HCT116 (cell line): ENCODE data around the gene CCM2. TPM values are rescaled to one million over a fixed set of nuclear protein-coding genes. Genes with fewer than 3 reads are reported as not detected.

Source experiments
- ATAC-seq: fragments of 200-7000 bp; cut with Tn5 transposase; 2 replicates; pipeline ENCODE4 v1.9.1; 2020; ENCODE audit warnings: mild to moderate bottlenecking, moderate library complexity
- BruUV-seq: library from RNA; stranded (reverse); fragments of 400-500 nt; replicated peaks from 2 replicates; lab custom pipeline; 2021; lab: Mats Ljungman, UMichigan
- CTCF ChIA-PET: fragments of 300-600 bp; sonication (Branson Sonifier 250); formaldehyde crosslinking; loops from one replicate; lab custom pipeline; 2021; ENCODE audit warnings: antibody characterized with exemption; lab: Charles Lee
- POLR2A ChIA-PET: fragments of 300-600, 350-600 bp; sonication (Branson Sonifier 250); formaldehyde crosslinking; loops from one replicate; lab custom pipeline; 2021; ENCODE audit warnings: antibody characterized with exemption; lab: Charles Lee
- RAD21 ChIA-PET, 2 experiments: fragments of 300-600 bp; sonication (Branson Sonifier 250); formaldehyde crosslinking; loops; one replicate each; lab custom pipeline; 2023; ENCODE audit warnings: low total read pairs in 2 of 2; ENCODE audit not compliant: uncharacterized antibody in 2 of 2, unreplicated experiment in 2 of 2, low non-redundant PET in 1 of 2; lab: Charles Lee
- DNase-seq: peaks from one replicate; pipeline ENCODE4 v3.0.0-alpha.2; 2010; ENCODE audit warnings: low read depth, low spot score
- H2AFZ ChIP-seq: fragments of 200-600 bp; shearing (Covaris generic), sonication (generic); 2 replicates; pipeline ENCODE4 v1.6.1; 2017; ENCODE audit warnings: low read depth, mixed run types, mixed read lengths, antibody characterized with exemption, low read length; ENCODE audit not compliant: poor library complexity, severe bottlenecking
- H3K27ac ChIP-seq: 2 replicates; pipeline ENCODE4 v1.5.1; 2012; ENCODE audit warnings: low read depth, low read length
- H3K27me3 ChIP-seq: fragments of 200-600 bp; sonication (generic); 2 replicates; pipeline ENCODE4 v1.6.1; 2016; ENCODE audit warnings: mixed run types, low read length, mixed read lengths; ENCODE audit not compliant: insufficient read depth
- H3K36me3 ChIP-seq, 2 experiments: fragments of 200-500 bp in 1 of 2; fragments of 200-600 bp in 1 of 2; sonication (Bioruptor generic) in 1 of 2; sonication (generic) in 1 of 2; 2 replicates each; pipeline versions ENCODE4 v1.5.1 to v1.6.1; 2014 to 2016; ENCODE audit warnings: low read length in 2 of 2, inconsistent platforms in 1 of 2, mixed read lengths in 1 of 2, mixed run types in 1 of 2; ENCODE audit not compliant: insufficient read depth in 2 of 2, control insufficient read depth in 1 of 2
- H3K4me1 ChIP-seq, 2 experiments: fragments of 200-600 bp in 1 of 2; sonication (generic) in 1 of 2; 2 replicates each; pipeline versions ENCODE4 v1.5.1 to v1.6.1; 2012 to 2017; ENCODE audit warnings: low read length in 2 of 2, inconsistent platforms in 1 of 2, mild to moderate bottlenecking in 1 of 2, mixed read lengths in 1 of 2, mixed run types in 1 of 2, moderate library complexity in 1 of 2; ENCODE audit not compliant: insufficient read depth in 2 of 2, control insufficient read depth in 1 of 2
- H3K4me2 ChIP-seq: fragments of 200-600 bp; sonication (generic); 2 replicates; pipeline ENCODE4 v1.6.1; 2017; ENCODE audit warnings: mixed run types, low read length, mixed read lengths
- H3K4me3 ChIP-seq, 2 experiments: fragments of 200-600 bp in 1 of 2; sonication (generic) in 1 of 2; replicated peaks in 1 of 2; 2 replicates each; pipeline ENCODE4 v1.5.1; 2011 to 2016; ENCODE audit warnings: low read length in 2 of 2, control low read depth in 1 of 2, low read depth in 1 of 2, mild to moderate bottlenecking in 1 of 2, mixed read lengths in 1 of 2, mixed run types in 1 of 2
- H3K79me2 ChIP-seq: fragments of 200-600 bp; sonication (generic); 2 replicates; pipeline ENCODE4 v1.6.1; 2017; ENCODE audit warnings: mild to moderate bottlenecking, mixed run types, low read length, moderate library complexity, mixed read lengths; ENCODE audit not compliant: insufficient read depth
- H3K9ac ChIP-seq: fragments of 200-600 bp; sonication (generic); 2 replicates; pipeline ENCODE4 v1.6.1; 2016; ENCODE audit warnings: low read length, mixed read lengths
- H3K9me2 ChIP-seq: fragments of 200-600 bp; sonication (generic), shearing (Covaris generic); 2 replicates; pipeline ENCODE4 v1.6.1; 2017; ENCODE audit warnings: mixed run types, mild to moderate bottlenecking, moderate library complexity; ENCODE audit not compliant: insufficient read depth
- H3K9me3 ChIP-seq, 2 experiments: fragments of 200-500 bp in 1 of 2; fragments of 200-600 bp in 1 of 2; sonication (Bioruptor generic) in 1 of 2; sonication (generic) in 1 of 2; 2 replicates each; pipeline ENCODE4 v1.6.1; 2014 to 2017; ENCODE audit warnings: low read length in 2 of 2, mixed read lengths in 2 of 2, inconsistent platforms in 1 of 2, low read depth in 1 of 2, mild to moderate bottlenecking in 1 of 2, mixed run types in 1 of 2, moderate library complexity in 1 of 2; ENCODE audit not compliant: control insufficient read depth in 1 of 2, insufficient read depth in 1 of 2
- H4K20me1 ChIP-seq: fragments of 200-600 bp; sonication (generic), shearing (Covaris generic); 2 replicates; pipeline ENCODE4 v1.6.1; 2017; ENCODE audit warnings: mixed run types, mild to moderate bottlenecking, moderate library complexity; ENCODE audit not compliant: insufficient read depth
- ATF3 ChIP-seq: IDR thresholded peaks from 2 replicates; pipeline ENCODE4 v1.6.1; 2012
- EGR1 ChIP-seq: IDR thresholded peaks from 2 replicates; pipeline ENCODE4 v1.6.1; 2012; ENCODE audit warnings: low read depth
- ELF1 ChIP-seq: IDR thresholded peaks from 2 replicates; pipeline ENCODE4 v1.6.1; 2012; ENCODE audit warnings: low read depth, borderline replicate concordance
- EZH2 ChIP-seq: fragments of 200-600 bp; sonication (generic); IDR thresholded peaks from 2 replicates; pipeline ENCODE4 v1.6.1; 2017; ENCODE audit warnings: antibody characterized with exemption, mixed run types
- JUND ChIP-seq: IDR thresholded peaks from 2 replicates; pipeline ENCODE4 v1.6.1; 2012
- POLR2A ChIP-seq: IDR thresholded peaks from 2 replicates; pipeline ENCODE4 v1.7.0; 2011; ENCODE audit warnings: borderline replicate concordance; ENCODE audit not compliant: insufficient read depth, insufficient read length; ENCODE audit errors: extremely low read depth
- POLR2AphosphoS5 ChIP-seq: IDR thresholded peaks from 2 replicates; pipeline ENCODE4 v1.6.1; 2011; ENCODE audit warnings: mild to moderate bottlenecking, low read depth, low read length, moderate library complexity
- SRF ChIP-seq: IDR thresholded peaks from 2 replicates; pipeline ENCODE4 v1.6.1; 2012; ENCODE audit warnings: low read depth
- TCF7L2 ChIP-seq: IDR thresholded peaks from 2 replicates; pipeline ENCODE4 v1.7.0; 2011; ENCODE audit warnings: borderline replicate concordance, inconsistent platforms; ENCODE audit not compliant: insufficient read depth, insufficient read length; ENCODE audit errors: extremely low read depth
- YY1 ChIP-seq: IDR thresholded peaks from 2 replicates; pipeline ENCODE4 v1.6.1; 2011; ENCODE audit warnings: low read length, low read depth, moderate library complexity, mild to moderate bottlenecking; ENCODE audit not compliant: insufficient replicate concordance; ENCODE audit errors: extremely low read depth
- intact Hi-C: fragments of 100-400 bp; cut with micrococcal nuclease; formaldehyde crosslinking; loops from 2 replicates; pipeline ENCODE4 v1.10.0; 2022
- total RNA-seq: library from RNA; stranded (reverse); gene quantifications from one replicate; pipeline ENCODE4 v1.2.1, GENCODE V29; 2021; ENCODE audit not compliant: unreplicated experiment

CCM2 gene
- total RNA-seq, 1 experiment from 2014 or later: 34.4 TPM

- DNase-seq (no peak), ATAC-seq (no peak)
- Histone ChIP-seq H3K79me2 (peaks cover 4% of the 10 kb centered on the region; the same call in 1 of the 2 replicates), H4K20me1 (no peaks in the 10 kb centered on the region), H3K27ac (no peak overlapping the region), H3K4me1 (peaks cover 0 to 15% of the 10 kb centered on the region in 2 experiments; a peak in 2 of 4 replicates), H3K27me3 (no peaks in the 10 kb centered on the region), H3K9me2 (no peaks in the 10 kb centered on the region), H3K4me2 (no peak overlapping the region), H3K9ac (no peak overlapping the region), H3K9me3 (no peaks in the 10 kb centered on the region), H3K36me3 (no peaks in the 10 kb centered on the region; a peak in 1 of 4 replicates), H3K4me3 (no peak overlapping the region), H2AFZ (no peak overlapping the region)
- intact Hi-C loops: no loop called here
- RAD21 ChIA-PET: no interaction called here
- TF ChIP-seq ELF1 (no peak), EGR1 (no peak), POLR2A (no peak), POLR2AphosphoS5 (no peak), JUND (no peak), YY1 (no peak), SRF (no peak)
- POLR2A ChIA-PET: no interaction called here
- CTCF ChIA-PET: no interaction called here
- BruUV-seq: no TSS peak
These were observed 60.3 kb downstream of the CCM2 start for GRCh38 chr7:45060295-45060694.

DNA sequence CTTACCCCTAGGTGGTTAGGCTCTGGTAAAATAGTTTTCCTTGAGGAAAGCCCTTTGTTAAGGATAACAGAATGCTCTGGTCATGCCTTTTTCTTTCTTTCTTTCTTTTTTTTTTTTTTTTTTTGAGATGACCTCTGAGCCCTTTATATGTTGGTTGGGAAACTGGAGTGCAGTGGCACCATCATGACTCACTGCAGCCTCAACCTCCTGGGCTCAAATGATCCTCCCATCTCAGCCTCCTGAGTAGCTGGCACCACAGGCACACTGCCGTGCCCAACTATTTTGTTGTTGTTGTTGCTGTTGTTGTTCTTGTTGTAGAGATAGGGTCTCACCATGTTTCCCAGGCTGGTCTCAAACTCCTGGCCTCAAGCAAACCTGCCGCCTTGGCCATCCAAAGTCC lies 61.4 kb downstream of the CCM2 start:
- ATAC-seq (no peak), DNase-seq (no peak)
- Histone ChIP-seq H3K79me2 (peaks cover 4% of the 10 kb centered on the region; the same call in 1 of the 2 replicates), H3K27ac (no peak overlapping the region), H3K9ac (no peak overlapping the region), H3K4me1 (peaks cover 0 to 15% of the 10 kb centered on the region in 2 experiments; a peak in 2 of 4 replicates), H3K4me3 (no peak overlapping the region), H2AFZ (no peak overlapping the region), H3K27me3 (no peaks in the 10 kb centered on the region), H3K4me2 (no peak overlapping the region), H3K9me3 (no peaks in the 10 kb centered on the region), H3K36me3 (no peaks in the 10 kb centered on the region; a peak in 1 of 4 replicates), H4K20me1 (no peaks in the 10 kb centered on the region), H3K9me2 (no peaks in the 10 kb centered on the region)
- ChIA-PET CTCF (no interaction called here), RAD21 (no interaction called here), POLR2A (no interaction called here)
- intact Hi-C loops: no loop called here
- TF ChIP-seq ELF1: no peak
- TF ChIP-seq ATF3: no peak
- TF ChIP-seq YY1: no peak
- no peak for TF ChIP-seq EZH2
- TF ChIP-seq TCF7L2: no peak
- BruUV-seq: no TSS peak
